ENCODE measurements around the gene PAQR4.

The PAQR4 gene

GRCh38 chr16:2991566-2992261 is 22.6 kb downstream of the PAQR4 start:
- Histone ChIP-seq H3K4me1 (ENCODE audit: control extremely low read depth in 1 of 4, control insufficient read depth in 4 of 4, insufficient read depth in 4 of 4, low read length in 3 of 4) (no peaks in the 10 kb centered on the region), H3K4me3 (ENCODE audit: control insufficient read depth in 1 of 7, extremely low read depth in 1 of 7, insufficient read depth in 4 of 7, low read depth in 2 of 7, low read length in 6 of 7) (no peak overlapping the region), H3K27me3 (replicated peaks in 2 of 5; ENCODE audit: control insufficient read depth in 4 of 5, insufficient read depth in 5 of 5, low read length in 4 of 5) (no peaks in the 10 kb centered on the region), H3K9me3 (ENCODE audit: control extremely low read depth in 1 of 5, control insufficient read depth in 4 of 5, insufficient read depth in 2 of 5, low read depth in 1 of 5, low read length in 4 of 5) (no peaks in the 10 kb centered on the region), H3K36me3 (ENCODE audit: control insufficient read depth in 4 of 4, insufficient read depth in 4 of 4, low read length in 3 of 4) (no peaks in the 10 kb centered on the region), H3K27ac (ENCODE audit: insufficient read depth in 1 of 2, low read depth in 1 of 2, low read length in 2 of 2, poor library complexity in 1 of 2, severe bottlenecking in 2 of 2) (no peak overlapping the region)
- WGBS (ENCODE audit: insufficient coverage): 95% methylated on average over 4 of the region's 12 CpGs
- POLR2A ChIA-PET: no interaction called here
- CTCF ChIA-PET: interaction anchor here (1.1 kb wide), 1 partner anchor 20 kb away, joined by 3 read pairs; no protein-coding TSS in a partner anchor
- no peak for DNase-seq

GRCh38 chr16:2992383-2993081 is 23.4 kb downstream of the PAQR4 start:
- WGBS (ENCODE audit: insufficient coverage): 98% methylated on average over 7 of the region's 14 CpGs
- no peak overlapping the region for H3K27ac ChIP-seq (ENCODE audit: insufficient read depth in 1 of 2, low read depth in 1 of 2, low read length in 2 of 2, poor library complexity in 1 of 2, severe bottlenecking in 2 of 2)
- no peaks in the 10 kb centered on the region for H3K9me3 ChIP-seq (ENCODE audit: control extremely low read depth in 1 of 5, control insufficient read depth in 4 of 5, insufficient read depth in 2 of 5, low read depth in 1 of 5, low read length in 4 of 5)
- no peak for DNase-seq
- H3K27me3 ChIP-seq (replicated peaks in 2 of 5; ENCODE audit: control insufficient read depth in 4 of 5, insufficient read depth in 5 of 5, low read length in 4 of 5): no peaks in the 10 kb centered on the region
- H3K4me3 ChIP-seq (ENCODE audit: control insufficient read depth in 1 of 7, extremely low read depth in 1 of 7, insufficient read depth in 4 of 7, low read depth in 2 of 7, low read length in 6 of 7): no peak overlapping the region
- H3K36me3 ChIP-seq (ENCODE audit: control insufficient read depth in 4 of 4, insufficient read depth in 4 of 4, low read length in 3 of 4): no peaks in the 10 kb centered on the region
- POLR2A ChIA-PET: no interaction called here
- H3K4me1 ChIP-seq (ENCODE audit: control extremely low read depth in 1 of 4, control insufficient read depth in 4 of 4, insufficient read depth in 4 of 4, low read length in 3 of 4): no peaks in the 10 kb centered on the region
- CTCF ChIA-PET: interaction anchor here (0.6 to 1.1 kb wide), 2 partner anchors 9 to 21 kb away, joined by 3 read pairs; no protein-coding TSS in a partner anchor

GRCh38 chr16:2996298-2996697 is 27.1 kb downstream of the PAQR4 start:
- ChIA-PET POLR2A (no interaction called here), CTCF (interaction anchor here (1.1 to 1.8 kb wide), 3 partner anchors 8 to 35 kb away, joined by 3 read pairs; a partner anchor contains a TSS)
- Histone ChIP-seq H3K9me3 (ENCODE audit: control extremely low read depth in 1 of 5, control insufficient read depth in 4 of 5, insufficient read depth in 2 of 5, low read depth in 1 of 5, low read length in 4 of 5) (no peaks in the 10 kb centered on the region), H3K4me1 (ENCODE audit: control extremely low read depth in 1 of 4, control insufficient read depth in 4 of 4, insufficient read depth in 4 of 4, low read length in 3 of 4) (no peaks in the 10 kb centered on the region), H3K36me3 (ENCODE audit: control insufficient read depth in 4 of 4, insufficient read depth in 4 of 4, low read length in 3 of 4) (no peaks in the 10 kb centered on the region), H3K27ac (ENCODE audit: insufficient read depth in 1 of 2, low read depth in 1 of 2, low read length in 2 of 2, poor library complexity in 1 of 2, severe bottlenecking in 2 of 2) (no peak overlapping the region), H3K4me3 (ENCODE audit: control insufficient read depth in 1 of 7, extremely low read depth in 1 of 7, insufficient read depth in 4 of 7, low read depth in 2 of 7, low read length in 6 of 7) (no peak overlapping the region), H3K27me3 (replicated peaks in 2 of 5; ENCODE audit: control insufficient read depth in 4 of 5, insufficient read depth in 5 of 5, low read length in 4 of 5) (no peaks in the 10 kb centered on the region)
- DNase-seq: no peak
- 100% methylated on average over 7 of the region's 13 CpGs for WGBS (ENCODE audit: insufficient coverage)

GRCh38 chr16:2999929-3000328 is 30.8 kb downstream of the PAQR4 start:
- peaks cover 0 to 6% (median 2%) of the 10 kb centered on the region in 4 experiments for H3K4me1 ChIP-seq (ENCODE audit: control extremely low read depth in 1 of 4, control insufficient read depth in 4 of 4, insufficient read depth in 4 of 4, low read length in 3 of 4)
- WGBS (ENCODE audit: insufficient coverage): 100% methylated on average over 4 of the region's 6 CpGs
- H3K27ac ChIP-seq (ENCODE audit: insufficient read depth in 1 of 2, low read depth in 1 of 2, low read length in 2 of 2, poor library complexity in 1 of 2, severe bottlenecking in 2 of 2): no peak overlapping the region
- H3K27me3 ChIP-seq (replicated peaks in 2 of 5; ENCODE audit: control insufficient read depth in 4 of 5, insufficient read depth in 5 of 5, low read length in 4 of 5): no peaks in the 10 kb centered on the region
- ChIA-PET CTCF (interaction anchor here (1.0 to 10.6 kb wide), 4 partner anchors 11 to 30 kb away, joined by 3 to 197 read pairs (median 55); partner anchors contain the start of genes CLDN6, HCFC1R1, THOC6 and TNFRSF12A), POLR2A (no interaction called here)
- no peak for DNase-seq
- no peak overlapping the region for H3K4me3 ChIP-seq (ENCODE audit: control insufficient read depth in 1 of 7, extremely low read depth in 1 of 7, insufficient read depth in 4 of 7, low read depth in 2 of 7, low read length in 6 of 7)
- H3K9me3 ChIP-seq (ENCODE audit: control extremely low read depth in 1 of 5, control insufficient read depth in 4 of 5, insufficient read depth in 2 of 5, low read depth in 1 of 5, low read length in 4 of 5): no peaks in the 10 kb centered on the region
- H3K36me3 ChIP-seq (ENCODE audit: control insufficient read depth in 4 of 4, insufficient read depth in 4 of 4, low read length in 3 of 4): peaks cover 0 to 4% (median 1%) of the 10 kb centered on the region in 4 experiments

GRCh38 chr16:3000540-3000939 is 31.4 kb downstream of the PAQR4 start:
- Histone ChIP-seq H3K27ac (ENCODE audit: insufficient read depth in 1 of 2, low read depth in 1 of 2, low read length in 2 of 2, poor library complexity in 1 of 2, severe bottlenecking in 2 of 2) (no peak overlapping the region), H3K4me3 (ENCODE audit: control insufficient read depth in 1 of 7, extremely low read depth in 1 of 7, insufficient read depth in 4 of 7, low read depth in 2 of 7, low read length in 6 of 7) (no peak overlapping the region), H3K36me3 (ENCODE audit: control insufficient read depth in 4 of 4, insufficient read depth in 4 of 4, low read length in 3 of 4) (peaks cover 0 to 4% (median 1%) of the 10 kb centered on the region in 4 experiments), H3K4me1 (ENCODE audit: control extremely low read depth in 1 of 4, control insufficient read depth in 4 of 4, insufficient read depth in 4 of 4, low read length in 3 of 4) (peaks cover 0 to 10% (median 5%) of the 10 kb centered on the region in 4 experiments), H3K27me3 (replicated peaks in 2 of 5; ENCODE audit: control insufficient read depth in 4 of 5, insufficient read depth in 5 of 5, low read length in 4 of 5) (no peaks in the 10 kb centered on the region), H3K9me3 (ENCODE audit: control extremely low read depth in 1 of 5, control insufficient read depth in 4 of 5, insufficient read depth in 2 of 5, low read depth in 1 of 5, low read length in 4 of 5) (no peaks in the 10 kb centered on the region)
- ChIA-PET CTCF (interaction anchor here (1.0 to 10.6 kb wide), 5 partner anchors 12 to 30 kb away, joined by 3 to 197 read pairs (median 9); partner anchors contain the start of genes CLDN6, HCFC1R1, THOC6 and TNFRSF12A), POLR2A (no interaction called here)
- 93% methylated on average over 3 of the region's 4 CpGs for WGBS (ENCODE audit: insufficient coverage)
- no peak for DNase-seq

- DNase-seq: no peak
- CTCF ChIA-PET: interaction anchor here (1.1 to 10.6 kb wide), 5 partner anchors 13 to 170 kb away, joined by 4 to 197 read pairs (median 9); partner anchors contain the start of genes CLDN6, HCFC1R1, THOC6 and TNFRSF12A
- H3K9me3 ChIP-seq (ENCODE audit: control extremely low read depth in 1 of 5, control insufficient read depth in 4 of 5, insufficient read depth in 2 of 5, low read depth in 1 of 5, low read length in 4 of 5): no peaks in the 10 kb centered on the region
- POLR2A ChIA-PET: no interaction called here
- WGBS (ENCODE audit: insufficient coverage): 87% methylated on average over 7 of the region's 12 CpGs
- peaks cover 0 to 4% (median 1%) of the 10 kb centered on the region in 4 experiments for H3K36me3 ChIP-seq (ENCODE audit: control insufficient read depth in 4 of 4, insufficient read depth in 4 of 4, low read length in 3 of 4)
- H3K4me1 ChIP-seq (ENCODE audit: control extremely low read depth in 1 of 4, control insufficient read depth in 4 of 4, insufficient read depth in 4 of 4, low read length in 3 of 4): peaks cover 0 to 18% (median 11%) of the 10 kb centered on the region in 4 experiments
- no peak overlapping the region for H3K27ac ChIP-seq (ENCODE audit: insufficient read depth in 1 of 2, low read depth in 1 of 2, low read length in 2 of 2, poor library complexity in 1 of 2, severe bottlenecking in 2 of 2)
- H3K4me3 ChIP-seq (ENCODE audit: control insufficient read depth in 1 of 7, extremely low read depth in 1 of 7, insufficient read depth in 4 of 7, low read depth in 2 of 7, low read length in 6 of 7): no peak overlapping the region
- no peaks in the 10 kb centered on the region for H3K27me3 ChIP-seq (replicated peaks in 2 of 5; ENCODE audit: control insufficient read depth in 4 of 5, insufficient read depth in 5 of 5, low read length in 4 of 5)
These were observed 32.2 kb downstream of the PAQR4 start for GRCh38 chr16:3001316-3001715.
